GM21825 (cell line): ENCODE measurements around the gene FGF18.

Experiments used
- ATAC-seq: cut with Tn5 transposase; IDR thresholded peaks from one replicate; pipeline ENCODE4 v1.9.1; 2021; ENCODE audit warnings: mild to moderate bottlenecking, moderate library complexity; ENCODE audit not compliant: unreplicated experiment

The FGF18 gene

DNA sequence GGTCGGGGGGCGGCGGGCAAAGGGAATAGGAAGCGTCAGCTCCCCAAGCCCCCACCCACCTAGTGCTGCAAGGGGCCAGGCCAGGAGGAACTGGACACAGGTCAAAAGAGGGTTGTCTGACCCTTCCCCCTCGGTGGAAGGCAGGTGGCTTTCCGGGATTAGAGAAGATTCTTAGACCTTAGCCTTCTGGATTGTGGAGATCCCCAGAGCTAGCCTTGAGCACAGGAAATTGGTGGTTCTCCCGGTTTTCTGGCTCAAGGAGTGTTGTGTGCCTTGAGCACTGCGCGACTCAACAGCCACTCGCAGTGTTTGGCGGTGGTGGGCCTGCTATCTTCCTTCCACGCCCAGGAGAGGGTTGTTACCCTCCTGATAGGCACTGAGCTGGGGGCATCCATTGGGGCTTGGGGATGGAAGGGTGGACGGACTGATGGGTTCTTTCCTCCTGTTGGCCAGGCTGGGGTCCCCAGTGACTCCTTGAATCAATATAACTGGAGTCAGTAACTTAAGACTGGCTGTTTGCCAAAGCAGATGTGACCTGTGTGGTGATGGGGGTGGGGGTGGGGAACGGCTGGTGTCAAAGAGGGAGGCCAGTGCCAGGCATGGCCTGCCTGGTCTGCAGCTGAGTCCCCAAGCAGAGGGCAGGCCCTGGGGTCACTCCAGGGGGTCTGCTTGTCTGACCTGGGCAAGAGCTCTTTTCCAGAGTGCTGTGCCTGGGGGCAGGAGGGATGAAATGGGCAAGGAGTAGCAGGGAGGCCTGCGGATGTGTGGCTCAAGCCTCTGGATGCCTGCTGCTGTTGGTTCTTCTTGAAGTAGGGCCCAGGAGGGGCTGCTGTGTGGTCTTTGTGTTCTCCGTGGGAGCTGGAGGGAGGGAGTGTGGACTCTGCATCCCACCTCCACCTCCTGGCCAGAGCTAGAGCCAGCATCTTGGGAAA, 2.1 kb downstream of the FGF18 start:
- no peak for ATAC-seq

DNA sequence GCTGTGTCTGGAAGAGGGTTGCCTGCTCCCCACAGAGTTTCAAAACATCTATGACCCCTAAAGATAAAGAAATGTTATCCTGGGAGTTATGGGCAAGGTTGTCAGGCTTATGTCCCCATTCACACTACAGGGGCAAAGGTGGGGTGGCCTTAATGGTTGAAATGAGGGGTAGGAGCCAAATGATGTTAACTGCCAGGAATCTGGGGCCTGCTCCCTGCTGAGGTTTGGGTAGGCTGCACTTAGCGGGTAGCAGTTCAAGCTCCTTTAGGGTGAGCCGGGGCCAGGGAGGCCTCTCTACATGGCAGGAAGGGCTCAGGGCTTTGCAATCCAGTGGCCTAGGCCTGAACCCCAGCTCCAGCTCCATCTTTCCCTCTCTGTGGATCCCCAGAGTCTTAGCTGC, 3.0 kb downstream of the FGF18 start:
- no peak for ATAC-seq

DNA sequence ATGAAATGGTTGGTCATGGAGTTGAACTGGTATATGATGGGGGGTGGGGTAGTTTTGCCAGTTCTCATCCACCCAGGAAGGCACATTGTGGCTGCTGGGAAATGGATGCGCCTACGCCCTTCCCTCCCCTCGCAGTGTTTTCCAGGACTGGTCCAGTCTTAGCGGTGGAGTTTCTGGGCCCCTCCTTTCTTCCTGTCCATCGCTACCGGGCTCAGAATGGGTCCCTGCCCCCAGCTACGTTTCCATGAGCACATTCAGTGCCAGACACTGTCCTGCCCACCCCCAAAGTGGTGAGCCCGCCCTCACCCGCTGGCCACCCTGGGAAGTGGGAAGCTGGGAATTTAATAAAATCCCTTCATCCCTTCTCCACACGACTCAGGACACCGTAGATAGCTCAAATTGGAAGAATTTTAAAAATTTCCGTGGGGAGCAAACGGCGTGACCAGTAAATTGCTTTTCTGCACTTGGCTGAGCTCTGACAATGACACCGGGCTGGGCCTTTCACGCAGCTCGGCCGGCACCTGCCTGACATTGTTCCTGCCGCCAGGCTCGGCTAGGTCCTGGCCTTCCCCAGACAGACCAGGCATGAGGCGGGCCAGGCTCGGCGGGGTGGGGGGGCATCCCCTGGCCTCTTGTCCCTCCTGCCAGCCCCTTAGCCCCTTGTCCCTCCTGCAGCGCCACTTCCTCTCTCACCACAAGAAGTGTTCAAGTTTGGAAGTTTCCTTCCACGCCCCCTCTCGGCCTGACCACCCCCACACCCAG, 3.6 kb downstream of the FGF18 start:
- no peak for ATAC-seq

DNA sequence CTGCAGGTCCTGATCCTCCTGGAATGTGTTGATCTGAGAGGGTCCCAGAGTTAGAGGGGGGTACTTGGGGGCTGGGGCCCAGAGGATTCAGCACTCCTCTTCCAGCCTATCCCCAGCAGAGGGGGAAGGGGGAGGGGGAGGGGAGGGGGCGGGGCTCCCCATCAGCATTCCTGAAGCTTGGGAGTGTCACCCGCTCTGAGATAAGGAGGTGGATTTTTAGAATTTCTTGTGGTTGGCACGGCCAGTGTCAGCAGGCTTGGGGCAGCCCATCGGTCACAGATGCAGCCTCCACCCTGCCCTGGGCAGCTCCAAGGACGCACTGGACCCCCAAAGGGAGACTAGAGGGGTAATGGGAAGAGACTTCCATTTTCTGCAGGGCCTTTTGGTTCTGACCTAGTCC, 5.3 kb downstream of the FGF18 start:
- no peak for ATAC-seq

DNA sequence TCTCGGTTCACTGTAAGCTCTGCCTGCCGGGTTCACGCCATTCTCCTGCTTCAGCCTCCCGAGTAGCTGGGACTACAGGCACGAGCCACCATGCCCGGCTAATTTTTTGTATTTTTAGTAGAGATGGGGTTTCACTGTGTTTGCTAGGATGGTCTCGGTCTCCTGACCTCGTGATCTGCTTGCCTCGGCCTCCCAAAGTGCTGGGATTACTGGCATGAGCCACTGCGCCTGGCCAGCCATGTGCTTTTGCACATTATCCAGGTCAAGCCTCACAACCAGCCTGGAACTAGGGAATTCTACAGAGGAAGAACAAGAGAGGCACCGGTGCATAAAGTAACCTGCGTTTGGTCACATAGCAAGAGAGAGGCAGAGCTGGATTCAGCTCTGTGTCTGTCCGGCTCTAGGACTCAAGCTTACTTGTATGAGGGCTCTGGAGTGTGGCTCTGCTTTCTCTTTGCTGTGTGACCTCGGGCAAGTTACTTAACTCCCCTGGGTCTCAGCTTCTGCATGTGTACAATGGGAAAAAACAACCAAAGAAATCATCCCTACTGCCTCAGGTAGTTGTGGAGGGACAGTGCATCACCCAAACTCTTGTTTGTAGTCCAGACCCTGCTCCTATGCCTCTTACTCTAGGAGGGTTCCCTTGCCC, 6.3 kb downstream of the FGF18 start:
- ATAC-seq: no peak

DNA sequence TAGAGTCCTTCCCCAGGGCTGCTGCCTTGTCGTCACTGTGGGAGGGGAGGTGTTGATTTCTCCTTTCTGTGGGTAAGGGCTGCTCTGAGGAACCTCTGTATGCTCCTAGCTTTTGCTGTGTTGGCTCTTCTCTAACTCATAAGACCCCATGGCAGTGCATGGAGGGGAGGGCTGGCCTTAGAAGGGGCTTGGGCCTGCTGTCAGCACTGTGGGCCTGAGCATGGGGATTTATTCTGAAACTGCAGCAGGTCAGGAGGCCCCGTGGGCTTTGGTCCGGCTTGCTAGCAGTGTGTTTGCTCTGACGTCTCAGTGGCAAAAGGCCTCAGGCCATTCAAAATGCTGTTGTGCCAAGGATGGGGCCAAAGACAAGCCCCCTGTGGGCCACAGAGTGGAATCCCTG, 6.8 kb downstream of the FGF18 start:
- ATAC-seq: no peak

DNA sequence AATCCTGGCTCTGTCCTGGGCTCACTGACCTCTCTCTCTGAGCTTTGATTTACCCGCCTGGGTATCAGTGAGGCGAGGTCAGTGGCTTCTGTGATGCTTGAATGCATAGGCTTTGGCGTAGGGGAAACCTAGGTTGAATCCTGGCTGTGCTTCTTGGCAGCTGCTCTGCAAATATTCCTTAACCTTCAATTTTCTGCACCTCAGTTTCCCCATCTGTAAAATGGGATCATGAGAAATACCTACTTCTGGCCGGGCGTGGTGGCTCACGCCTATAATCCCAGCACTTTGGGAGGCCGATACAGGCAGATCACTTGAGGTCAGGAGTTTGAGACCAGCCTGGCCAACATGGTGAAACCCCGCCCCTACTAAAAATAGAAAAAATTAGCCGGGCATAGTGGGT, 7.2 kb downstream of the FGF18 start:
- no peak for ATAC-seq

DNA sequence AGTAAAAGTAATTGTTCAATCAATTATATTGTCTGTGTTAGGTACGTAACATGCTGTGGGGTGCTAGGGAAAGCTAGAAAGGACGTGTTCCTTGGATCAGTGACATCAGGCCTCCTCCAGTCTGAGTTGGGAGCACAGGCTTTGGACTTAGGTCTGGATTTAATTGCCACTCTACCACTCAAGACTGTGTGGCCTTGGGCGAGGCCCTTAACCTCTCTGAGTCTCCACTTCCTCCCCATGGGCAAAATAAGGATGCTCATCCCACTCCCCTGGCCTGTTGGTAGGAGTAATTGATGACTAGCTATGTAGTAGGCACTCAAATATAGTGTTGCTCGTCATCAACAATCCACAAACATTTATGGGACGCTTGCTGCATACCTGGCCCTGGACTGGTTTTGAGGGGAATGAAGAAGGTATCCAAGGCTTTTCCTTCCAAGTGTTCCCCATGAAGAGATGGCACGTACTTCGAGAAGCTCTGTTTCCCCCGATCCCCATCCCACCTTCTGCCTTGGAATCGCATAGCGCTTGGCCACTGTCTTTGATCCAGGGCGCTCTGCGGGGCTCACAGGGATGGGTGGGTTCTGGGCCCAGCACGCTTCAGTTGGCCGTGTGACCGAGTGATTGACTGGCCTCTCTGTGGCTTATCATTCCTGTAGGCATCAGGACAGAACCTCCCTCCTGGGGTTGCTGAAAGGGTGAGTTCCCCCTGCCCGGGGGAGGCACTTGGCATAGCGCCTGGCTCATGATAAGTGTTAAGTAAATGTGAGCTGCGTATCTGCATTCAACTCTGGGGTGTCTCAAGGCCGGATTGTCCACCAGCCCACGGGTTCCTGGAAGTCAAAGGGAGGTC, 8.1 kb downstream of the FGF18 start:
- no peak for ATAC-seq

DNA sequence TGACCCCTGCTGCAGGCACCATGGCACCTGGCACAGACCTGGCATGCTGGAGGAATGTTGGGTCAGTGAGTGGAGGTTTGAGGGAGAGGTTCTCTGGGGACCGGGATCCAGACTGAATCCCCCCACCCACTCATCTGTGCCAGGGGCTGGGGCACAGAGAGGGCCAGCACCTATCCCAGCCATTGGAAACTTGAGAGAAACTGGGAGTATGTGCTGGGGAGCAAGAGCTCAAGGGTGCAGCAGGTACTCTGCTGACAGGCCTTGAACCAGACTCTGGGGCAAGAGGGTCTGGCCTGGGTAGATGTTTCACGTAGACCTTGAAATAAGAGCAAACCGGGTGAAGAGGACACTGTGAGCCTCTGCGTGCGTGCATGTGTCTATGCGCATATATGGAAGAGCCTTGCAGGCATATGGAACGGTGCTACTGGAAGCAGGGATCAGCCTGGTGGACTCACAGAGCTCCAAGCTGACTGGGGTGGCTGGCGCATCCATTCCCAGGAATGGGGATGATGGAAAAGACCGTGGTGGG, 8.8 kb downstream of the FGF18 start:
- no peak for ATAC-seq

DNA sequence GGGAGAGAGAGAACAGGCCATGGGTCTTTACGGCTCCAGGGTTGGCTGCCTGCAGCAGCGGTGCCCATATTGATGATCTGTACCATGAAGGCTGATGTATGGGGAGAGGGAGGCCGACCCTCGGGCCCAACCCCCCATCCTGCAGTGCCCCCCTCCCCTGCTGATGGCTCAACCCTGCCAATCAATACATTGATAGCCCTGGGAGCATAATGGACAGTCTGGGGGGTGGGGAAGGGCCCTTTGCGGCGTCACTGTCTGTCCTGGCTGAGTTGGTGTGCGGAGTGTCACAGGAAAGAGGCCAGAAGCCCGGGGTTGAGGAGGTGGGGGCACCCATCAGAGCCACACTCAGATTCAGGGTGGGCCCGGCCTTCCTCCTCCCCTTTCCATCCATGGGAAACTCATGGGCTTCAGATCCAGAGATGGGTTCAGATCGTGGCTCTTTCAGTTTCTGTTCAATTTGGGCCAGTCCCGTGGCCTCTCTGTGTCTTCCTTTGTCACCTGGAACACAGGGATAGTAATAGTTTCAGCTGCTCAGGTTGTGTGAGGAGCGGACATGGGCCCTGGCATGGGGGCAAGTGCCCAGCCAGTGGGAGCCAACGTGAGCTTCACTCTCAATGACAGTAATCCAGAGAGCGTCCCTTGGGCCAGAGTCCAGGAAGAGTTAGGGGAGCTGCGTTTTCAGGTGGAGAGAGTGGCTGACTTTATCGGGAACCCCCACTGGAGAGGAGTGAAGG, 9.5 kb downstream of the FGF18 start:
- no peak for ATAC-seq

DNA sequence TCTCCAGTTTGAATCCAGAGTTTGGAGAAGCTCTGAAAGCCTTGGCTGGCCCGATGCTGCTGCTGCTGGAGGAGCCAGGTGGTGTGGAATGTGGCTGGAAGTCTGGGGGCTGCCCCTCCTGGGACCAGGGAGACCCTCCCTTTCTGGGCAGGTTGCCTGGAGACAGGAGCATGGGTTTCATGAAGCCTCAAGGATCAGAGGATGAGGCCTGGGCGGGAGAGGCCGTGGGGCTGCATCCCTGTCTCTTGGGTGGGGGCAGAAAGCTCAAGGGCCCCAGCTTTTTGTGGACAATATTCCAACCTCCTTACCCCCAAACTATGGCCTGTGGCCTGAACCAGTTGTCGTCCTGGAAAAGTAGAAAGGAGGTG, 10.1 kb downstream of the FGF18 start:
- ATAC-seq: no peak

DNA sequence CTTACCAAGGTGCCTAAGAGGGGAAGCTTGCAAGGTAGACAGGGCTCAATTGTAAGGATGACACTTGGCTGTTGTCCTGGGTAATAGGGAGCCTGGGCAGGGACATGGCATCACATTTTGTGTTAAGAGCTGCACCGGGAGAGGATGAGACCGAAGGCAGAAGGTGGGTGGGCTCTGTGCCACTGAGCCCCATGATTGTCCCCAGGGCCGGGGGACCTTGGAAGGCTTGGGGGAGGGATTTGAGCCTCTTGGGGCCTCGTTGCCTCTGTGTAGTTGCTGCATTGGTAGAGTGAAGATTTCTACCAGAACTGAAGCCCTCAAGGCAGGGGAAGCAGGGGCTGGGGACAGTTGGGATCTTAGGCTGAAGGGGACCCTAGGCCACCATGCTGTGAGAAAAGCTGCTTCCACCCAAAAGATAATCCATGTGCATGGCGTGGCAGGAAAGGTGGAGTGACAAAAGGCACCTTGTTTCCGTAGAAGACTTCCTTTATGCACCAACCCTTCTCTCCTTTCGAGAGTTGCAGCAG, 11.9 kb downstream of the FGF18 start:
- no peak for ATAC-seq

DNA sequence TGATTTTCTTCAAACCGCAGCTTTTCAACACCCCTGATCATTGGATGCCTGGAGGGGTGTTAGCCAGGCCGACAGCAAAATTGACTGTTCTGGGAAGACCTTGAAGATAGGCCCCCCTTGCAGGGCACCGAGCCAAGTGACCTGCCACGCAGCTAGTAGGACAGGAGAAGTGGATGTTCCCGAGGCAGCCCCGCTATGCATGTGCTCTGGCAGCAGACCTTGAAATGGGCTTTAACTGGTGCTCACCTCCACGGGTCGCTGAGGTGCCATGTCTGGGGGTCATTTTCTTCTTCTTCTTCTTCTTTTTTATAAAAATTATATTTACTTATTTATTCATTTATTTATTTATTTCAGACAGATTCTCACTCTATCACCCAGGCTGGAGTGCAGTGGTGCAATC, 12.6 kb downstream of the FGF18 start:
- ATAC-seq: no peak

DNA sequence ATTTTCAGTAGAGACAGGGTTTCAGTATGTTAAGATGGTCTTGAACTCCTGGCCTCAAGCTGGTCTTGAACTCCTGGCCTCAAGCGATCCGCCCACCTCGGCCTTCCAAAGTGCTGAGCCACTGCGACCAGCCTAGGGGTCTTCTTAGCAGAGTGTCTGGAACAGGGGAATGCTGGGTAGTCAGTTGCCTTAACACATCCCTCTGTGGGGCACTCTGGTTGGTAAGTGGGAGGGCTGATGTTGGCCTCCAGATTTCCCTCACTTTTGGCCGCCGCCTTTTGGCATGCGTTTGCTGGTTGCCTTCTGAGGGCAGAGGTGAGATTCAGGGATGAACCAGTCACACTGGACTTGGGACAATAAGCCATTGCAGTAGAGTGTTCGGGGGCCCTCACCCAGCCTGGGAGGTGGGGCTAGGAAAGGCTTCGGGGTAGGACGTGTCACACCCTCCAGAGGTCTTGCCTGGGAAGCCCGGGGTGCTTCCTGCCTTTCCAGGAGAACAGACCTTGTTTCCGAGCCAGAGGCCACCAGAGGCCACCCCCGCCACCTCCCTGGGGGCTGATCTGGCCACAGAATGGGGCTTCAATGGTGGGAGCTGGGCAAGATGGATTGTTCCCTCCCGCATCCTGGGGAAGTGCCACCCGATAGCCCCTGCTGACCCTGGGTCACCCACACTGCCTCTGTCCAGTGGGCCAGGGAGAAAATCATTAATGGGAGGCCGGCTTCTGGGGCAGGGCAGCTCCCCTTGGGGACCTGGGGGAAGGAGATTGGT, 13.3 kb downstream of the FGF18 start:
- no peak for ATAC-seq

DNA sequence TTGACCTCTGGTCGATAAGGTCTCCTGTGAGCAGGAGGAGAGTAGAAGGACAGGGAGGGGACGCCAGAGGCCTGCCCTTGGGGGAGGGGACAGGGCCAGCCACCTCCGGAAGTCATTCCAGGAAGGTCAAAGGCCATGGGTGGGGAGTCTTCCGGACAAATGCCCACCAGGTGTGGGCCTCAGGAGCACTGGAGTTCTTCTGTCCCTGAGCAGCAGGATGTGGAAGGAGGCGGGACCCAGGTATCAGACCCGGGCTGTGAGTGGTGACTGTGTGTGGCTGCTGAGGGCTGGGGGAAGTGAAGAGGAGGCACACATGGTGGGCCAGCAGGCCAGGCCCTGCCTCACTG, 13.9 kb downstream of the FGF18 start:
- no peak for ATAC-seq

DNA sequence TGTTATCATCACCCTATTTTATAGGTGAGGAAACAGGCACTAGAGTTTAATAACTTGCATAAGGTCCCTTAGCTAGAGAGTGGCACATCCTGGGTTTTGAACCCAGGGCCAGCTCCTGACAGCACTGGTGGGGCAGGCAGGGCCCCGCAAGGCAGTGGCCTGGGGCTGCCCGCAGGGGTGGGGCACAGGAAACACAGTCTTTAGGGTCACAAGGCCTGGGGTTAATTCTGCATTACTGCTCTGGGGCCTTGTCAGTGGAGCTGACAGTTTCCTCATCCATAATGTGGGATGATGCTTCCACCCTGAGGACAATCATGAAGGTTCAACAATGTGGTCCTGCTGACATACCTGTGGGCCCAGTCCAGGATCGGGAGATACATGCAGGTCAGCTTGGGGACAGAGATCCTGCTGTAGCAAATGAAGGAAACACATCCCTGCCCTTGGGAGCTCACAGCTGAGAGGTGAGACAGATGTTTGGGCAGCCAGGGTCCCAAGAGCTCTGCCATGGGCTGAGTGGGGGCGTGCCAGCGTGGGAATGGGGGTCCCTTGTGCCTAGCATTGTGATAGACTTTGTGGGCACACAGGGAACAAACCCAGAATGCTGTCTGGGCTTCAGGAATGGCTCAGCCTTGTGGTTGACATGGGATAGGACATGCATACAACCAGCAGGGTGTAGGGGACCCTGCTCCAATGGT, 14.7 kb downstream of the FGF18 start:
- no peak for ATAC-seq

DNA sequence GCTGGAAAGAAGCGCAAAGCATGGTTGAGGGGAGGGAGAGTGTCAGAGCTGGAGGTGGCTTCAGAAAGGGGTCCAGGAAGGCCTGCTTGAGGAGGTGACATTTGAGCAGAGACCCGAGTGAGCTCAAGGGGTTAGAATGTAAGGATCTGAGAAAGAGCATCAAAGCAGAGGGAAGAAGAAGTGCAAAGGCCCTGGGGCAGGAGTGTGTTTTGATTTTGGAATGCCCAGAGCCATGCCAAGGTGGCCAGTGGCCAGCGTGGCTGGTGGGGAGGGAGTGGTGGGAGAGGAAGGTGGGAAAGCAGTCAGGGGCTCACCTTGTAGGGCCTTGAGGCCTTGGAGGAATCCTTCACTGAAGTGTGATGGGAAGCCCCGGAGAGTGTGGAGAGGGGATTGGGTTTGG, 15.4 kb downstream of the FGF18 start:
- no peak for ATAC-seq

DNA sequence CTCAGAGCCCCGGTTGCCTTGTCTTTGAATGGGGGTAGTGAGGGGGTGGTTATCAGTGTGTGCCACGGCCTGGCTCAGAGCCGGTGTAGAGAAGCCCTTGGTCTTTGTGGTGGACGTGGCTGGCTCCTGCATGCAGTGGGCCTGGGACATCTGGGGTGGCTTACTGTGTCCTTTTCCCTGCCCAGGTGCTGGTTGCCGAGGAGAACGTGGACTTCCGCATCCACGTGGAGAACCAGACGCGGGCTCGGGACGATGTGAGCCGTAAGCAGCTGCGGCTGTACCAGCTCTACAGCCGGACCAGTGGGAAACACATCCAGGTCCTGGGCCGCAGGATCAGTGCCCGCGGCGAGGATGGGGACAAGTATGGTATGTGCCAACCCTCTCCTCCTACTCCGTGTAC, 16.5 kb downstream of the FGF18 start:
- no peak for ATAC-seq
